HG03025 (cell line): ENCODE measurements around the gene RNF19B.

Experiments
- ATAC-seq: cut with Tn5 transposase; IDR thresholded peaks from one replicate; pipeline ENCODE4 v1.9.1; 2021; ENCODE audit warnings: mild to moderate bottlenecking, moderate library complexity; ENCODE audit not compliant: unreplicated experiment, low FRiP score

RNF19B gene

GRCh38 chr1:32969566-32969965, 5.0 kb upstream of the RNF19B start:
- no peak for ATAC-seq

- no peak for ATAC-seq
These were observed 3.4 kb upstream of the RNF19B start for GRCh38 chr1:32967888-32968568.

- ATAC-seq: no peak
These were observed 2.3 kb upstream of the RNF19B start for GRCh38 chr1:32966900-32967299.

DNA sequence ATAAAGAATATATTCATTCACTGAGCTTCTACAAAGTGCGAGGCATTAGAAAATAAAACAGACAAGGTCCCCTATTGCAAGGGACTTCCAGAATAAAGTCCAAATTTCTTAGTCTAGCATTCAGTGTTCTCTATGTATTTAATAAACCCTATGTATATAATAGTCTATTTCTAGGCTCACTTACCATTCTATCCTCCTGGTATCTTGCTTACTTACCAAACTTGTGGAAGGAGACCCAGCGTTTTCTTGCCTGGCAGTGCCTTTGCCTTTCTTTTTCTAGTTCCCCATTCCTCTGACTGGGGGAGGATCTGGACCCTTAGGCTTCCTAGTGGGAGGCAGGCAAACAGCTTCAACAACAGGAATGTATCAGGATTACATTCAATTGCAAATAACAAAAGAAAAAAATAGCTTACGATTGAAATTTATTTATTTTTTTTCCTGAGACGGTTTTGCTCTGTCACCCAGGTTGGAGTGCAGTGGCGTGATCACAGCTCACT, 690 bp upstream of the RNF19B start:
- no peak for ATAC-seq

DNA sequence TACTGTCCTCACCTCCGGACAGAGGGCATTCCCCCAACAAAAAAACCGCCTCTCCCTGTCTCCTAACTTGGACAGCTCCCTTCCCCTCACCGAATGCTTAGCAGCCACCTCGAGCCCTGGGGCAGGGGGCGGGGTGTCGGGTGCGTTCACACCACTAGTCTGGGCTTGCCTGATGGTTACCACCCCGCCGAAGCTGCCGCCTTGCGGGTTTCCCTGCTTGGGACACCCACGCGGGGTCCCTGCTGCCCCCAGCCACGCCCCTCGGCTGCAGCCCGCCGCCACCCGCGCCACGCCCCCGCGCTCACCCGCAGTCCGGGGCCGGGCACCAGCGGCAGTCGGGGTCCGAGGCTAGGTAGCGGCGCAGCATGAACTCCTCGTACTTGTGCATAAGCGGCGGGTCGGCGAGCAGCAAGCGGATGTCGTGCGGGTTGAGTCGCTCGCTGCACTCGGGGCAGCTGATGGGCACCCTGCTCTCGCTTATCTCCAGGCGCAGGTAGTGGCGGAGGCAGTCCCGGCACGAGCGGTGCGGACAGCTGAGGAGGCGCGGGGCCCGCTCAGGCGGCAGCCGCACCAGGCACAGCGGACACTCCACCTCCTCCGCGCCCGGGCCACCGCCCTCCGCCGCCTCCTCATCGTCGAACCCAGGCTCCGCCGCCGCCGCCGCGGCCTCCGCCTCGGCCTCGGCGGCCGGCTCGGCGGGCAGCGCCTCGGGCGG, 706 bp downstream of the RNF19B start:
- peak; percentile 31 for ATAC-seq

DNA sequence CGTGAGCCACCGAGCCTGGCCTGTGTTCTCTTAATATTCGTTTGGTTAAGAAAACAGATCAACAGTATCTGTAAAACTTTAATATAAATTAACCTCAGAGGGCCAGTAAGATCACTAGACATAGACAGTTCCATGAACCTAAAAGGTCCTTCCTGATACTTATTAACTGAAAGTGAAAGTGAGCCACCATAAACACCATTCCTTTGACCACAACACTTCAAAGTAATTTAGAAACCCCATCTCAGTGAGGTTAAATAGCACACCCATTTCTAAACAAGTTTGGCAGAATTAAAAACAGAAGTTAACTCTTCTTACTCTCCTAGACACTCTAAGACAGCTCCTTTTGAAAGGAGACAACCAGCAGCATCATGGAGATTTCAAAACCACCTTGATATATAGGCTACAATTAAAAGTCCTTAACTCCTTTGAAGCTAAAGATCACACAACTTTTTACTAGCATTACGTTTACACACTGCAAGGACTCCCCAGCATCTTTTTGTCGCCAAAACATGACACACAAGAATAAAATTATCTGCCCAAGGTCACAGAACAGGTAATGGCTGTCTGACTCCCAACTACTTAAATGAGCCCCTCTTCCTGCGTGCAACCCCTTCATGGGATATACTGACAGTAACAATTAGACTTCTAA, 2.2 kb downstream of the RNF19B start:
- ATAC-seq: no peak

DNA sequence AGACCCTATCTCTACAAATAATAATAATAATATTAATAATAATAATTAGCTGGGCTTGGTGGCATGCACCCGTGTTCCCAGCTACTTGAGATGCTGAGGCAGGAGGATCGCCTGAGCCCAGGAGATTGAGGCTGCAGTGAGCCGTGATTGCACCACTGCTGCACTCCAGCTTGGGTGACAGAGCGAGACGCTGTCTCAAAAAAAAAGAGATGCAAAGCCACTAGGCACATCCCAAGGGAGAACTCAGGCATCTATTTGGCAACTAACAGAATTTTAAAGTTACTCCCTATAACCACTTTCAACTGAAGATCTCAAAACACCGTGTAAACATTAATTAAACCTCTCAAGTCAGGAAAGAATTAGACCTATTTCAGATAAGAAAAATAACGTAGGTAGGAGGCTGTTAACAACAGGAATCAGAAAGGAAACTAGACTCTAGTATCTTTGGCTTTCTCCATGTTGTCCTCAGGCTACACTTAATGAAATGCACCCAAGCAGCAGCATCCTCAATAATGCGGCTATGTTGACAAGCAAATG, 3.7 kb downstream of the RNF19B start:
- no peak for ATAC-seq

GRCh38 chr1:32960342-32960741, 4.3 kb downstream of the RNF19B start:
- no peak for ATAC-seq

DNA sequence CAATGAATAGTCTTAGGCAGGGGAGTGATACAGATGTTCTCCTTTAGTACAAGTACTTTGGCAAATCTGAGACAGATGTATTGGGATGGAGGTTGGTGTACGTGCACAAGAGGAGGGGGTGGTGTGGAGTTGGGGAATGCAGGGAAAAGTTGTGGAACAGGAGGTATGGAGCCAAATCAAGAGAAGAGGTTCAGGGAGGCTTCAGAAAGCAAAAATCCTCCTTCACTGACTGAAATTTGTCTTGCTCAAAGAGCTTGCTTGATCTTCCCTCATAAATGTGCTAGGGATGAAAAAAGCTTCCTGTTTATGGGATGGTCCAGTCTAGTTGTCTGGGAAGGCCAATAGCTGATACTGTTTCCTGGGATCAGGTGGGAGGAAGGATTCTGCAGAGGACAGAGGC, 5.8 kb downstream of the RNF19B start:
- no peak for ATAC-seq

- no peak for ATAC-seq
These were observed 7.6 kb downstream of the RNF19B start for GRCh38 chr1:32957017-32957416.

- ATAC-seq: no peak
These were observed 10.4 kb downstream of the RNF19B start for GRCh38 chr1:32954168-32954567.

- ATAC-seq: no peak
These were observed 11.1 kb downstream of the RNF19B start for GRCh38 chr1:32953495-32953894.

DNA sequence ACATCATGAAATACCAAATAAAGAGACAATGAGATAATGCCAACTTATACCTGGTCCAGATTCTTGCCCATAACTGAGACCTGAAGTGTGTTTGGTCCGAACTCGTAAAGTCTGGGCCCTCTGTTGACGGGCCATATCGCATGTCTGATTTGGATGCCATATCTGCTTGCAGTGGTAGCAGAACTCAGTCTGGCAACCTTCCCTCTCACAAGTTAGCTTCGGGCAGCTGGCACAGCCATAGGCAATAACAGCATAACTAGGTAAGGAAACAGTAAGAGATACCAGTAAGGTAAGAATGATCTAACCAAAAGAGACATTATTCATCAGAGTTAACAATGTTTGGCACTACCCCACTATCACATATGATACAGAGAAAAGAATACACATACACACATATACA, 15.1 kb downstream of the RNF19B start:
- no peak for ATAC-seq

- ATAC-seq: no peak
These were observed 15.7 kb downstream of the RNF19B start for GRCh38 chr1:32948905-32949304.

DNA sequence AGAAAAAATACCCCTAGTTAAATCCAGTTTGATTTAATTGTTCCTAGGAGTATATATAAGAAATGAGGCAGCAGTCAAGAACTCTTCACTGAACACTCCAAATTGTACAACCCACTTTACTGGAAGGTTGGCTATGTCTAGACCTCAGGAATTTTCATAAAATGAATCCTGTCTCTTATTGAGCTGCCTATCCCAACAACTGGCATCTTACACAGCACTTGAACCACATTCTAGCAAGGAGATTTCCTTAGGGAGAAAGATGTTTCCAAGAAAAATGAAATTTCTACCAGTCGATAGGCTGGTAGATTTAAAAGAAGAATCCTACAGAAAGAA, 16.3 kb downstream of the RNF19B start:
- ATAC-seq: no peak

DNA sequence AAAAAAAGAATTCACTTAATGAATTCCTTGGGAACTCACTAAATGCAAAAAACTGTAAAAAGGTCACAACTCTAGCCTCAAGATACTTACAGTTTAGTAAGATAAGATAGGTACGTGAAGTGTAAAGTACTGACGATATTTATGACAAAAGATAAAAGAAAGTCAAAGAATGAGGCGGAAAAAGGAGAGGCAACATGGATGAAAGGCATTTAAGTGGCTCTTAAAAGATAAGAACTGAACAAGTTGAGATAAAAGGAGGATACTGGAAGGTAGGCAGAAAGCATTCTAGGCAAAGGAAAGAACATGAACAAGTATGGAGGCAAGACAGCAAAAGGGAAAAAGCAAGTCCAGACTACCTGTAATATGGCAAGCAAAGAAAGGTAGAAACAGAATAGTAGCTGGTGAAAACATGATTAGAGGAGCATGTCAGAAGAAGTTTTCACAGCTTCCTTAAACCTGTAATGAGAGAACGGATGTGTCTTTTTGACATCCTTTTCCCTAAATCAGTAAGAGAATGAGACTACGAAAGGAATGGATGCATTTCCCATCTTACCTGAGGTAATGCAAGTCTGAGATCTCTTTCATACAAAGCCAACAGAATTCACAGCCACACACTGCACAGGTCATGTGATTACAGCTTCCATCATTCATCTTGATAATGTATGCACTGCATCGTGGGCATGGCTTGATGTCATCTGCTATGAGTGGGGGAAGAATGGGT, 16.8 kb downstream of the RNF19B start:
- ATAC-seq: no peak

GRCh38 chr1:32946413-32946812, 18.2 kb downstream of the RNF19B start:
- no peak for ATAC-seq

DNA sequence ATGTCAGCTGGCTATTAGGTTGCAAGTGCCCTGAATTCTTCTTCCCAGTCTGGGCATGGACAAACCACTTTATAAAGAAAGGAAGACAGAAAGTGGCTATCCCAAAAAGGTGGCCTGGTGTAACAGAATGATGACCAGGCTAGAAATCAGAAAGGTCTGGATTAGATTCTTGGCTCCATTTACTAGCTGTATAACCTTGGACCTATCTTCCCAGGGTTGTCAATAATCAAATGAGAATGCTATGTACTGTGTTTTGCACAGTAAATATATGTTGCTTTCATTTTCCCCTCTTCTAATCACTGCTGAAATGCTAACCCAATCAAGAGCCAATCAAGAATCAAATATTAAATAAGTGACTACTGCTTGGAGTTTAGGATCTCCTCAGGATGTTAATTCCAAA, 20.4 kb downstream of the RNF19B start:
- ATAC-seq: no peak

DNA sequence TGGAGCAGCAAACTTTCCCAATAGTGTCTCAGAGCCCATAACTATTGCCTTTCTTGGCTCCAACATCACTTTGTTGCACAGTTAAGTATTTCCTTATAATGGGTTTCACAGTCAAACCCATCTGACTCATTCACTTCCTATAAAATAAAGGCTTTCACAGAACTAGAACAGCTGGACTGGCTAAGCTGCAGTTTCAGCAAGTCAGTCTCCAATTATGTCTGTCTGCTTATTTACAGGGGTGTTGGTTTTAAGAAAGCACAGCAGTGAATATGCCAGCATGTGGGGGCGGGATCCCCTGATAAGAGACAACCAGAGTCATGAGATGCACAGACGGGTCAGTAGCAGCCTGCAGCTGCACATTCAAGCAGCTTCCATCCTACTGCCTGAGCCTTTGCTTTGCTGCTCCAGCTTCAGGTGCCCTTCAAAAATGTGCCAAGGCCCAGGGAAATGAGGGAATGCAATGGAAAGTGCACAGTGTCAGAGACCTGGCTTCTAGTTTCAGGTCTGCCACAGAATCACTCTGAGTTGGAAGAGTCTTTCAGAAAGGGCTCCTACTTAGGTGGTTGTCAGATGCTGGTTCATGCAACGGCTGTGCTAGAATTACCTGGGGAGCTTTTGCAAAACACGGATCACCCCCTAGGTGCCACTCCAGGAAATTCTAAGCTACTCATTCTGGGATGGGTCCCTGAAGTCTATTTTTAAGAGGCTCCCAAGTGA, 24.8 kb downstream of the RNF19B start:
- ATAC-seq: no peak

- no peak for ATAC-seq
These were observed 27.5 kb downstream of the RNF19B start for GRCh38 chr1:32937061-32937460.
